WI38 (cell line): ENCODE data around the gene TAGLN.

ENCODE experiments used
- H3K4me3 ChIP-seq: 2 replicates; pipeline ENCODE4 v1.5.1; 2011; ENCODE audit warnings: low read depth, mild to moderate bottlenecking, control low read depth, low read length
- CTCF ChIP-seq: IDR thresholded peaks from 2 replicates; pipeline ENCODE4 v1.5.1; 2012; ENCODE audit warnings: low read depth, mild to moderate bottlenecking, control low read depth, low read length

The TAGLN gene

GRCh38 chr11:117219455-117219854 is 20.3 kb downstream of the TAGLN start:
- no peak for TF ChIP-seq CTCF

GRCh38 chr11:117219995-117220394 is 20.8 kb downstream of the TAGLN start:
- TF ChIP-seq CTCF = no peak
- no peak overlapping the region for H3K4me3 ChIP-seq

More at GRCh38 chr11:117219455-117219854, 20.3 kb downstream of the TAGLN start:
- no peak overlapping the region for H3K4me3 ChIP-seq

GRCh38 chr11:117220568-117220967 is 21.4 kb downstream of the TAGLN start:
- TF ChIP-seq CTCF = no peak
- no peak overlapping the region for H3K4me3 ChIP-seq

GRCh38 chr11:117220999-117221774 is 22.0 kb downstream of the TAGLN start:
- no peak for TF ChIP-seq CTCF
- no peak overlapping the region for H3K4me3 ChIP-seq

GRCh38 chr11:117221775-117222517 is 22.8 kb downstream of the TAGLN start:
- no peak for TF ChIP-seq CTCF
- no peak overlapping the region for H3K4me3 ChIP-seq

GRCh38 chr11:117222991-117223740 is 24.0 kb downstream of the TAGLN start:
- no peak for TF ChIP-seq CTCF
- no peak overlapping the region for H3K4me3 ChIP-seq
